ENCODE measurements around the gene BABAM2. TPM values are rescaled to one million over a fixed set of nuclear protein-coding genes. Genes with fewer than 3 reads are reported as not detected.

Gene BABAM2
- total RNA-seq, 1 experiment from 2014 or later = 16.3 TPM

- Histone ChIP-seq H3K9me2 (replicated peaks; ENCODE audit: low read length) (no peaks in the 10 kb centered on the region), H4K20me1 (ENCODE audit: low read length) (no peaks in the 10 kb centered on the region), H3K27me3 (ENCODE audit: low read length) (no peaks in the 10 kb centered on the region), H2AFZ (ENCODE audit: low read length) (no peak overlapping the region), H3K9me3 (ENCODE audit: low read length) (no peaks in the 10 kb centered on the region), H3K9ac (ENCODE audit: low read length) (no peak overlapping the region), H3K4me2 (ENCODE audit: low read length) (peak overlapping the region; percentile 64), H3K79me2 (ENCODE audit: low read length) (peaks cover 10% of the 10 kb centered on the region; the same call in 1 of the 2 replicates), H3K27ac (ENCODE audit: low read length) (no peak overlapping the region), H3K4me3 (ENCODE audit: low read length) (no peak overlapping the region), H3F3A (ENCODE audit: low read length, unreplicated experiment) (peaks cover 24% of the 10 kb centered on the region), H3K4me1 (ENCODE audit: insufficient read depth, low read length) (peaks cover 75% of the 10 kb centered on the region), H3K36me3 (ENCODE audit: low read depth, low read length) (no peaks in the 10 kb centered on the region)
- TF ChIP-seq CTCF (conservative IDR thresholded peaks at IDR 0.05; ENCODE audit: low read depth, low read length) (no peak), EZH2phosphoT487 (IDR thresholded peaks at IDR 0.05; ENCODE audit: borderline replicate concordance, low read length) (no peak), EZH2 (IDR thresholded peaks at IDR 0.05; ENCODE audit: low read length, unreplicated experiment) (no peak)
- ATAC-seq (no peak), DNase-seq (peak; percentile 46)
- intact Hi-C loops (cut with micrococcal nuclease) = loop anchor here (5.0 to 10.0 kb wide), 4 partner anchors 184 to 273 kb away; partner anchors contain the start of gene MRPL33
- CTCF ChIA-PET = no interaction called here
- no TSS peak for BruUV-seq (replicated peaks)
- POLR2A ChIA-PET (ENCODE audit: unreplicated experiment) = no interaction called here
Measured at GRCh38 chr2:27958711-27959378, 68.3 kb downstream of the BABAM2 start.

- no TSS peak for BruUV-seq (replicated peaks)
- ChIA-PET POLR2A (ENCODE audit: unreplicated experiment) (no interaction called here), CTCF (no interaction called here)
- no peak overlapping the region for H3K4me3 ChIP-seq (ENCODE audit: low read length)
- peak; percentile 49 for DNase-seq
- peaks cover 10% of the 10 kb centered on the region; the same call in 1 of the 2 replicates for H3K79me2 ChIP-seq (ENCODE audit: low read length)
- peaks cover 17% of the 10 kb centered on the region for H3F3A ChIP-seq (ENCODE audit: low read length, unreplicated experiment)
- no peaks in the 10 kb centered on the region for H3K27me3 ChIP-seq (ENCODE audit: low read length)
- H3K9ac ChIP-seq (ENCODE audit: low read length) = no peak overlapping the region
- H3K9me2 ChIP-seq (replicated peaks; ENCODE audit: low read length) = no peaks in the 10 kb centered on the region
- no peak overlapping the region for H2AFZ ChIP-seq (ENCODE audit: low read length)
- no peaks in the 10 kb centered on the region for H3K9me3 ChIP-seq (ENCODE audit: low read length)
- H3K36me3 ChIP-seq (ENCODE audit: low read depth, low read length) = no peaks in the 10 kb centered on the region
- H3K4me1 ChIP-seq (ENCODE audit: insufficient read depth, low read length) = peaks cover 68% of the 10 kb centered on the region
- H3K27ac ChIP-seq (ENCODE audit: low read length) = peak overlapping the region; percentile 50; the same call in 1 of the 2 replicates
- no peaks in the 10 kb centered on the region for H4K20me1 ChIP-seq (ENCODE audit: low read length)
- peak overlapping the region; percentile 64 for H3K4me2 ChIP-seq (ENCODE audit: low read length)
- intact Hi-C loops (cut with micrococcal nuclease) = loop anchor here (5.0 to 10.0 kb wide), 4 partner anchors 185 to 273 kb away; partner anchors contain the start of gene MRPL33
- ATAC-seq = no peak
- no peak for TF ChIP-seq EZH2 (IDR thresholded peaks at IDR 0.05; ENCODE audit: low read length, unreplicated experiment)
- no peak for TF ChIP-seq EZH2phosphoT487 (IDR thresholded peaks at IDR 0.05; ENCODE audit: borderline replicate concordance, low read length)
- TF ChIP-seq CTCF (conservative IDR thresholded peaks at IDR 0.05; ENCODE audit: low read depth, low read length) = no peak
Measured at GRCh38 chr2:27959496-27959895, 69.0 kb downstream of the BABAM2 start.

All from PC-3 (cell line).